H9 (cell line): Measurements from ENCODE around the gene AP2M1. TPM values are rescaled to one million over a fixed set of nuclear protein-coding genes. Genes with fewer than 3 reads are reported as not detected.

Source experiments
- DNase-seq: peaks from one replicate; pipeline ENCODE4 v3.0.0-alpha.2; 2017
- H2AFZ ChIP-seq: one replicate; pipeline ENCODE4 v1.6.1; 2013; ENCODE audit warnings: mild to moderate bottlenecking, low read length, control low read depth, moderate library complexity
- H2AK5ac ChIP-seq: 2 replicates; pipeline ENCODE4 v1.6.1; 2013; ENCODE audit warnings: low read length, control low read depth, mixed read lengths; ENCODE audit not compliant: insufficient read length
- H2BK120ac ChIP-seq: one replicate; pipeline ENCODE4 v1.6.1; 2013; ENCODE audit warnings: low read depth, mild to moderate bottlenecking, low read length, control low read depth, inconsistent platforms; ENCODE audit not compliant: poor library complexity, severe bottlenecking
- H2BK12ac ChIP-seq: 2 replicates; pipeline ENCODE4 v1.6.1; 2013; ENCODE audit warnings: low read length, control low read depth, mixed read lengths, low read depth; ENCODE audit not compliant: insufficient read length
- H2BK15ac ChIP-seq: 2 replicates; pipeline ENCODE4 v1.6.1; 2013; ENCODE audit warnings: low read depth, low read length, control low read depth
- H2BK20ac ChIP-seq: one replicate; pipeline ENCODE4 v1.6.1; 2013; ENCODE audit warnings: low read depth, mild to moderate bottlenecking, low read length, control low read depth, inconsistent platforms; ENCODE audit not compliant: poor library complexity, severe bottlenecking
- H2BK5ac ChIP-seq: 2 replicates; pipeline ENCODE4 v1.6.1; 2013; ENCODE audit warnings: low read length, control low read depth, mixed read lengths; ENCODE audit not compliant: insufficient read length
- H3K14ac ChIP-seq: 2 replicates; pipeline ENCODE4 v1.6.1; 2013; ENCODE audit warnings: low read length, control low read depth; ENCODE audit not compliant: insufficient read depth
- H3K18ac ChIP-seq: 2 replicates; pipeline ENCODE4 v1.6.1; 2013; ENCODE audit warnings: low read depth, mild to moderate bottlenecking, mixed read lengths, low read length, control low read depth; ENCODE audit not compliant: insufficient read length
- H3K23ac ChIP-seq: 2 replicates; pipeline ENCODE4 v1.6.1; 2013; ENCODE audit warnings: low read length, control low read depth, mixed read lengths, low read depth; ENCODE audit not compliant: insufficient read length
- H3K23me2 ChIP-seq: 2 replicates; pipeline ENCODE4 v1.6.1; 2013; ENCODE audit warnings: low read depth, mild to moderate bottlenecking, mixed read lengths, low read length, control low read depth; ENCODE audit not compliant: insufficient read length, poor library complexity, severe bottlenecking
- H3K27ac ChIP-seq: 2 replicates; pipeline ENCODE4 v1.5.1; 2013; ENCODE audit warnings: low read length, control low read depth, mixed read lengths, low read depth; ENCODE audit not compliant: insufficient read length
- H3K27me3 ChIP-seq: 2 replicates; pipeline ENCODE4 v1.6.1; 2013; ENCODE audit warnings: low read length, control low read depth, inconsistent platforms; ENCODE audit not compliant: insufficient read depth
- H3K4ac ChIP-seq: 2 replicates; pipeline ENCODE4 v1.6.1; 2013; ENCODE audit warnings: low read depth, mild to moderate bottlenecking, control low read depth, inconsistent platforms, low read length, moderate library complexity
- H3K4me1 ChIP-seq: 2 replicates; pipeline ENCODE4 v1.6.1; 2013; ENCODE audit warnings: low read length, control low read depth, inconsistent platforms; ENCODE audit not compliant: insufficient read depth
- H3K4me2 ChIP-seq: 2 replicates; pipeline ENCODE4 v1.6.1; 2013; ENCODE audit warnings: low read length, control low read depth, mixed read lengths; ENCODE audit not compliant: insufficient read length, insufficient read depth
- H3K56ac ChIP-seq: 2 replicates; pipeline ENCODE4 v1.6.1; 2013; ENCODE audit warnings: low read depth, mild to moderate bottlenecking, mixed read lengths, low read length, control low read depth; ENCODE audit not compliant: insufficient read length
- H3K79me1 ChIP-seq: 2 replicates; pipeline ENCODE4 v1.6.1; 2013; ENCODE audit warnings: low read depth, mild to moderate bottlenecking, moderate library complexity, low read length, control low read depth, inconsistent platforms; ENCODE audit not compliant: insufficient read depth, poor library complexity, severe bottlenecking
- H3K79me2 ChIP-seq: 2 replicates; pipeline ENCODE4 v1.6.1; 2013; ENCODE audit warnings: low read length, control low read depth, inconsistent platforms; ENCODE audit not compliant: insufficient read depth
- H3K9ac ChIP-seq: 2 replicates; pipeline ENCODE4 v1.6.1; 2013; ENCODE audit warnings: low read length, control low read depth, mixed read lengths; ENCODE audit not compliant: insufficient read length; ENCODE audit errors: extremely low read depth
- H3K9me3 ChIP-seq: one replicate; pipeline ENCODE4 v1.6.1; 2013; ENCODE audit warnings: low read depth, low read length, inconsistent platforms; ENCODE audit not compliant: control insufficient read depth
- H3T11ph ChIP-seq: one replicate; pipeline ENCODE4 v1.6.1; 2013; ENCODE audit warnings: mild to moderate bottlenecking, low read length, control low read depth, inconsistent platforms
- H4K20me1 ChIP-seq: one replicate; pipeline ENCODE4 v1.6.1; 2013; ENCODE audit not compliant: control insufficient read depth, insufficient read length, insufficient read depth
- H4K5ac ChIP-seq: 2 replicates; pipeline ENCODE4 v1.6.1; 2013; ENCODE audit warnings: low read depth, mild to moderate bottlenecking, mixed read lengths, low read length, control low read depth; ENCODE audit not compliant: insufficient read length
- H4K8ac ChIP-seq: replicated peaks from 2 replicates; pipeline ENCODE4 v1.6.1; 2013; ENCODE audit warnings: low read length, control low read depth, mixed read lengths, low read depth; ENCODE audit not compliant: insufficient read length
- H4K91ac ChIP-seq: 2 replicates; pipeline ENCODE4 v1.6.1; 2013; ENCODE audit warnings: low read depth, mild to moderate bottlenecking, moderate library complexity, mixed read lengths, low read length, control low read depth; ENCODE audit not compliant: insufficient read length
- H3K27ac Mint-ChIP-seq, 3 experiments: 2 replicates in 2 of 3; 3 replicates in 1 of 3; pipeline ENCODE4 v1.8.0; 2020 to 2021; ENCODE audit warnings: mixed read lengths in 3 of 3, mild to moderate bottlenecking in 1 of 3, moderate library complexity in 1 of 3
- H3K27me3 Mint-ChIP-seq: 2 replicates; pipeline ENCODE4 v1.8.0; 2021; ENCODE audit warnings: low read depth, mild to moderate bottlenecking, moderate library complexity, mixed read lengths
- H3K36me3 Mint-ChIP-seq, 3 experiments: 2 replicates in 2 of 3; 3 replicates in 1 of 3; pipeline ENCODE4 v1.8.0; 2020 to 2021; ENCODE audit warnings: low read depth in 3 of 3, mixed read lengths in 3 of 3; ENCODE audit not compliant: insufficient read depth in 1 of 3
- H3K4me1 Mint-ChIP-seq, 2 experiments: 2 replicates each; pipeline ENCODE4 v1.8.0; 2020; ENCODE audit warnings: mixed read lengths in 2 of 2
- H3K4me3 Mint-ChIP-seq, 2 experiments: 2 replicates in 1 of 2; 3 replicates in 1 of 2; pipeline ENCODE4 v1.8.0; 2020 to 2021; ENCODE audit warnings: mild to moderate bottlenecking in 2 of 2, mixed read lengths in 2 of 2, moderate library complexity in 1 of 2
- H3K9me3 Mint-ChIP-seq, 2 experiments: 2 replicates in 1 of 2; 3 replicates in 1 of 2; pipeline ENCODE4 v1.8.0; 2020; ENCODE audit warnings: mild to moderate bottlenecking in 2 of 2, mixed read lengths in 2 of 2, moderate library complexity in 1 of 2
- CTCF ChIP-seq: fragments of 200-600 bp; sonication (generic); conservative IDR thresholded peaks from 3 replicates; pipeline ENCODE4 v1.8.0; 2021; ENCODE audit warnings: antibody characterized with exemption, mild to moderate bottlenecking
- WGBS: extraction: QIAGEN DNeasy Blood & Tissue Kit; methylation state at CpG from one replicate; pipeline ENCODE4 v1.1.7; 2013; ENCODE audit warnings: missing lambda C conversion rate, low lambda C conversion rate, mixed read lengths; ENCODE audit not compliant: insufficient read length; ENCODE audit errors: extremely low coverage; 5-methylcytosine and 5-hydroxymethylcytosine counted together
- total RNA-seq: library from RNA; stranded (reverse); gene quantifications from 2 replicates; pipeline ENCODE4 v1.2.1, GENCODE V29; 2021

AP2M1 gene
- total RNA-seq, 1 experiment from 2014 or later = 443 TPM

GRCh38 chr3:184230081-184230602 lies 55.5 kb downstream of the AP2M1 start:
- H3K4me2 ChIP-seq = peak overlapping the region; percentile 65
- no peak overlapping the region for H3K18ac ChIP-seq
- no peak for TF ChIP-seq CTCF
- no peaks in the 10 kb centered on the region for H3K9me3 Mint-ChIP-seq
- H3K27me3 ChIP-seq = peaks cover 37% of the 10 kb centered on the region
- H3K23me2 ChIP-seq = peaks cover 15% of the 10 kb centered on the region
- H3K9me3 ChIP-seq = no peaks in the 10 kb centered on the region
- no peak overlapping the region for H2BK15ac ChIP-seq
- H2AFZ ChIP-seq = no peak overlapping the region
- peak overlapping the region; percentile 23 to 65; a peak in 3 of 5 replicates for H3K4me3 Mint-ChIP-seq
- peaks cover 71% of the 10 kb centered on the region for H3K27me3 Mint-ChIP-seq
- H2BK12ac ChIP-seq = no peak overlapping the region
- no peak overlapping the region for H3T11ph ChIP-seq
- no peak for DNase-seq
- H3K14ac ChIP-seq = no peak overlapping the region
- no peak overlapping the region for H4K91ac ChIP-seq
- H3K9ac ChIP-seq = no peak overlapping the region
- no peak overlapping the region for H3K56ac ChIP-seq
- no peaks in the 10 kb centered on the region for H3K36me3 Mint-ChIP-seq
- H3K79me2 ChIP-seq = no peaks in the 10 kb centered on the region
- H3K23ac ChIP-seq = no peak overlapping the region
- no peaks in the 10 kb centered on the region for H3K4me1 ChIP-seq
- H4K20me1 ChIP-seq = no peaks in the 10 kb centered on the region
- no peak overlapping the region for H3K27ac ChIP-seq
- no peak overlapping the region for H2BK120ac ChIP-seq
- peaks cover 2 to 6% of the 10 kb centered on the region in 2 experiments for H3K4me1 Mint-ChIP-seq
- no peaks in the 10 kb centered on the region for H3K79me1 ChIP-seq
- H4K5ac ChIP-seq = no peak overlapping the region
- H3K27ac Mint-ChIP-seq = no peak overlapping the region
- H3K4ac ChIP-seq = no peak overlapping the region
- no peak overlapping the region for H4K8ac ChIP-seq
- no peak overlapping the region for H2BK20ac ChIP-seq
- H2AK5ac ChIP-seq = no peak overlapping the region
- WGBS = no CpG with 5 or more reads among the region's 61 CpGs
- H2BK5ac ChIP-seq = no peak overlapping the region
